IMR-90 (cell line): ENCODE data around the gene DOCK2. TPM values are rescaled to one million over a fixed set of nuclear protein-coding genes. Genes with fewer than 3 reads are reported as not detected.

Experiments
- ATAC-seq: fragments of 200-7000 bp; cut with Tn5 transposase; 2 replicates; pipeline ENCODE4 v1.9.1; 2020; ENCODE audit warnings: low read depth, mild to moderate bottlenecking, moderate library complexity
- BruUV-seq: library from RNA; stranded (reverse); fragments of 400-500 nt; replicated peaks from 2 replicates; lab custom pipeline; 2021; lab: Mats Ljungman, UMichigan
- CTCF ChIA-PET: fragments of 300-600 bp; formaldehyde crosslinking; extraction: SDS; loops from one replicate; lab custom pipeline; 2021; ENCODE audit warnings: antibody characterized with exemption; lab: Yijun Ruan, JAX
- POLR2A ChIA-PET: fragments of 300-600 bp; sonication (Branson Sonifier 250); formaldehyde crosslinking; loops from one replicate; lab custom pipeline; 2022; ENCODE audit warnings: antibody characterized with exemption; ENCODE audit not compliant: unreplicated experiment; lab: Charles Lee
- DNase-seq: peaks from one replicate; pipeline ENCODE4 v3.0.0; 2013
- H2AFZ ChIP-seq: replicated peaks from 2 replicates; pipeline ENCODE3; 2013; ENCODE audit warnings: low read length, mild to moderate bottlenecking; ENCODE audit not compliant: poor library complexity
- H2AK5ac ChIP-seq: 2 replicates; pipeline ENCODE4 v1.6.1; 2013; ENCODE audit warnings: low read depth, low read length, inconsistent platforms
- H2AK9ac ChIP-seq: replicated peaks from 2 replicates; pipeline ENCODE3; 2013; ENCODE audit warnings: mild to moderate bottlenecking, low read depth, low read length, moderate library complexity; ENCODE audit not compliant: poor library complexity
- H2BK120ac ChIP-seq: 2 replicates; pipeline ENCODE4 v1.6.1; 2013; ENCODE audit warnings: low read depth, low read length, inconsistent platforms
- H2BK15ac ChIP-seq: 3 replicates; pipeline ENCODE4 v1.6.1; 2013; ENCODE audit warnings: low read depth, low read length, inconsistent platforms
- H2BK20ac ChIP-seq: 2 replicates; pipeline ENCODE4 v1.6.1; 2013; ENCODE audit warnings: low read depth, mild to moderate bottlenecking, inconsistent platforms, low read length, moderate library complexity
- H2BK5ac ChIP-seq: 2 replicates; pipeline ENCODE4 v1.6.1; 2013; ENCODE audit warnings: mild to moderate bottlenecking, low read depth, low read length, inconsistent platforms; ENCODE audit not compliant: poor library complexity, severe bottlenecking
- H3K14ac ChIP-seq: replicated peaks from 2 replicates; pipeline ENCODE4 v1.6.1; 2013; ENCODE audit warnings: low read depth, low read length, inconsistent platforms
- H3K18ac ChIP-seq: 2 replicates; pipeline ENCODE4 v1.6.1; 2013; ENCODE audit warnings: low read depth, low read length, control low read depth
- H3K23ac ChIP-seq: 2 replicates; pipeline ENCODE4 v1.6.1; 2013; ENCODE audit warnings: low read depth, low read length, inconsistent platforms
- H3K27ac ChIP-seq: 2 replicates; pipeline ENCODE4 v1.5.1; 2013; ENCODE audit warnings: mild to moderate bottlenecking, control low read depth, low read length; ENCODE audit not compliant: insufficient read depth
- H3K27me3 ChIP-seq: 2 replicates; pipeline ENCODE4 v1.6.1; 2013; ENCODE audit warnings: low read length; ENCODE audit not compliant: control insufficient read depth, insufficient read depth
- H3K36me3 ChIP-seq: 2 replicates; pipeline ENCODE4 v1.6.1; 2013; ENCODE audit warnings: low read length, mixed read lengths; ENCODE audit not compliant: control insufficient read depth, insufficient read depth
- H3K4ac ChIP-seq: 2 replicates; pipeline ENCODE4 v1.6.1; 2013; ENCODE audit warnings: low read depth, low read length, inconsistent platforms
- H3K4me1 ChIP-seq: 2 replicates; pipeline ENCODE4 v1.6.1; 2013; ENCODE audit warnings: low read length, mixed read lengths; ENCODE audit not compliant: control insufficient read depth, insufficient read depth
- H3K4me2 ChIP-seq: 2 replicates; pipeline ENCODE4 v1.6.1; 2013; ENCODE audit warnings: low read depth, mild to moderate bottlenecking, control low read depth, low read length, moderate library complexity
- H3K4me3 ChIP-seq: 2 replicates; pipeline ENCODE4 v1.5.1; 2013; ENCODE audit warnings: low read depth, mild to moderate bottlenecking, control low read depth, low read length, moderate library complexity; ENCODE audit not compliant: insufficient read depth
- H3K56ac ChIP-seq: 2 replicates; pipeline ENCODE4 v1.6.1; 2013; ENCODE audit warnings: low read length, inconsistent platforms; ENCODE audit not compliant: insufficient read depth; ENCODE audit errors: extremely low read depth
- H3K79me1 ChIP-seq, 2 experiments: 2 replicates each; pipeline ENCODE4 v1.6.1; 2013; ENCODE audit warnings: low read length in 2 of 2, inconsistent platforms in 1 of 2, low read depth in 1 of 2
- H3K9ac ChIP-seq: 2 replicates; pipeline ENCODE4 v1.6.1; 2013; ENCODE audit warnings: low read depth, low read length, control low read depth
- H3K9me1 ChIP-seq: 2 replicates; pipeline ENCODE4 v1.6.1; 2013; ENCODE audit warnings: low read length, inconsistent platforms; ENCODE audit not compliant: insufficient read depth
- H3K9me3 ChIP-seq: 2 replicates; pipeline ENCODE4 v1.6.1; 2013; ENCODE audit warnings: low read length; ENCODE audit not compliant: control insufficient read depth, insufficient read depth
- H4K20me1 ChIP-seq: 2 replicates; pipeline ENCODE4 v1.6.1; 2013; ENCODE audit warnings: low read length, inconsistent platforms; ENCODE audit not compliant: insufficient read depth
- H4K5ac ChIP-seq: 2 replicates; pipeline ENCODE4 v1.6.1; 2013; ENCODE audit warnings: mild to moderate bottlenecking, low read depth, low read length, control low read depth
- H4K8ac ChIP-seq, 2 experiments: 2 replicates each; pipeline ENCODE4 v1.6.1; 2013; ENCODE audit warnings: low read depth in 2 of 2, low read length in 2 of 2, control low read depth in 1 of 2, inconsistent platforms in 1 of 2
- H4K91ac ChIP-seq: 2 replicates; pipeline ENCODE4 v1.6.1; 2013; ENCODE audit warnings: low read depth, low read length, inconsistent platforms; ENCODE audit not compliant: insufficient read depth
- BHLHE40 ChIP-seq: fragments of 150-350 bp; IDR thresholded peaks from 2 replicates; pipeline ENCODE4 v1.6.1; 2016; ENCODE audit warnings: mild to moderate bottlenecking, low read depth, low read length
- CHD1 ChIP-seq: IDR thresholded peaks from 2 replicates; pipeline ENCODE4 v1.6.1; 2012; ENCODE audit warnings: low read depth, low read length, improper control_type of control experiment
- CTCF ChIP-seq: conservative IDR thresholded peaks from 2 replicates; pipeline ENCODE4 v1.5.1; 2012; ENCODE audit warnings: mild to moderate bottlenecking, low read depth, low read length, improper control_type of control experiment
- FOS ChIP-seq: fragments of 150-350 bp; IDR thresholded peaks from 2 replicates; pipeline ENCODE4 v1.6.1; 2016; ENCODE audit warnings: low read depth, low read length
- MAFK ChIP-seq: IDR thresholded peaks from 2 replicates; pipeline ENCODE4 v1.6.1; 2012; ENCODE audit warnings: low read depth, low read length, improper control_type of control experiment
- MAZ ChIP-seq: IDR thresholded peaks from 2 replicates; pipeline ENCODE4 v1.6.1; 2012; ENCODE audit warnings: low read depth, mild to moderate bottlenecking, low read length, improper control_type of control experiment, moderate library complexity, borderline replicate concordance
- NFE2L2 ChIP-seq: fragments of 150-350 bp; IDR thresholded peaks from 2 replicates; pipeline ENCODE4 v1.6.1; 2016; ENCODE audit warnings: low read depth, mild to moderate bottlenecking, low read length
- POLR2A ChIP-seq: IDR thresholded peaks from 2 replicates; pipeline ENCODE4 v1.6.1; 2012; ENCODE audit warnings: mild to moderate bottlenecking, low read depth, low read length
- RAD21 ChIP-seq: IDR thresholded peaks from 2 replicates; pipeline ENCODE4 v1.6.1; 2012; ENCODE audit warnings: low read length, improper control_type of control experiment
- RCOR1 ChIP-seq: IDR thresholded peaks from 2 replicates; pipeline ENCODE4 v1.6.1; 2012; ENCODE audit warnings: mild to moderate bottlenecking, low read length, improper control_type of control experiment; ENCODE audit not compliant: insufficient replicate concordance
- RFX5 ChIP-seq: IDR thresholded peaks from 2 replicates; pipeline ENCODE4 v1.8.0; 2012; ENCODE audit warnings: low read depth, mild to moderate bottlenecking, low read length, moderate library complexity
- SMC3 ChIP-seq: fragments of 150-350 bp; IDR thresholded peaks from 2 replicates; pipeline ENCODE4 v1.6.1; 2016; ENCODE audit warnings: low read depth, mild to moderate bottlenecking, antibody characterized with exemption, low read length, moderate library complexity
- USF2 ChIP-seq: fragments of 150-350 bp; IDR thresholded peaks from 2 replicates; pipeline ENCODE4 v1.6.1; 2017; ENCODE audit warnings: mild to moderate bottlenecking, antibody characterized with exemption, low read length, low read depth
- WGBS, 2 experiments: methylation state at CpG; one replicate each; pipeline versions ENCODE4 v1.1.5 to v1.1.7; 2013; ENCODE audit warnings: missing lambda C conversion rate in 2 of 2; ENCODE audit not compliant: insufficient read length in 1 of 2; ENCODE audit errors: extremely low coverage in 2 of 2; 5-methylcytosine and 5-hydroxymethylcytosine counted together
- dilution Hi-C: fragments of 300-500 bp; cut with HindIII; formaldehyde crosslinking; loops from one replicate; pipeline ENCODE4 v1.14.3; 2018; ENCODE audit warnings: low sequenced_read_pairs; ENCODE audit not compliant: unreplicated experiment
- in situ Hi-C: fragments of 300-500 bp; cut with MboI; formaldehyde crosslinking; loops from 3 replicates; pipeline ENCODE4 v1.14.3; 2019; ENCODE audit warnings: low sequenced_read_pairs, inconsistent platforms, mixed read lengths
- intact Hi-C: fragments of 100-400 bp; cut with micrococcal nuclease; formaldehyde crosslinking; loops from 2 replicates; pipeline ENCODE4 v1.10.0; 2022
- polyA plus RNA-seq, 3 experiments: library from polyadenylated mRNA; depleted of rRNA; stranded (reverse); fragments of >200 nt; gene quantifications; 2 replicates each; pipeline ENCODE4 v1.2.3, GENCODE V29; 2012; ENCODE audit warnings: low replicate concordance in 1 of 3
- total RNA-seq: library from RNA; depleted of rRNA; stranded (reverse); fragments of >200 nt; gene quantifications from 2 replicates; pipeline ENCODE4 v1.2.3, GENCODE V29; 2012
- TF ChIP-seq, protein P1 (sequence below): fragments of 150-350 bp; IDR thresholded peaks from 2 replicates; pipeline ENCODE4 v1.6.1; 2016; ENCODE audit warnings: low read depth, mild to moderate bottlenecking, low read length, moderate library complexity, borderline replicate concordance

Gene DOCK2
- total and polyA plus RNA-seq, 2 of the 4 experiments (the other 2 are of a cell fraction) = 0.72 to 3.0 TPM

DNA sequence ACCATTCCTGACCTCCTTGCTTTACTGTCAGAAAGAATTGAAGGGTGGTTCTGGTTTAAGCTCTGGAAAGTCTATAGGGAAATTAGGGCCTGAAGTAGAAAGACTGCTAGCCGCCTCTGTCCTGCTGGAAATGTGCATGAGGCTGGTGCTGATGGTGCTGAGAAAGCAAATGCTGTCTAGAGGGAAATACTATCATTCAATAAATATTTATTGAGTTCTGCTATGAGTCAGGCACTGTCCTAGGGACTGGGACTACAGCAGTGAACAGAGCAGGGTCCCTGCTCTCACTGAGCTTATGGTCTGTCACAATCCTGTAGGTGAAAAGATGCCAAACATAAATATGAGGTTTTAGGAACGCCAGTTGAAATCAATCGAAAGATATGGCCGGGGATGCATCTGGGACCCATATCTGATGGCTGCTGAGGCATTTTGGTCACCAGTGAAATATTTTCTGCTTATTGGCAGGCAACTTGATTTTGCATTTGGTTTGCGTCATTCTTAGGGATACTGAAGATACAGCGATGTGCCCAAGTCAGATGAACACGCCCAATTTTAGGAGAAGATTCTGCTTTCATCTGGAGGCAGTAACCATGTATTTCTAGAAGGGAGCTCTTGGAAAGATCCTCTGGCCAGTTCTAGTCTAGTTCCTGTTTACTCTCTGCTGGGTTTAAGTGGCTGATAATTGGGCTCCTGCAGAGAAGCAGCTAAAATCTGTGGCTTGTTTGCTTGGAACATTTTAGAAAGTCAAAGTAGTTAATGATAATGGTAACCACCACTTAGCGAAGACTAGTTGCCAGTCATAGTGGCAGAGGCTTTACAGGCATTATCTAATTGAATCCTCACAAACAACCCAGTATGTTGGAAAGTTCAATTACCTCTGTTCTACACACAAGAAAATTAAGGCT, 269.9 kb downstream of the DOCK2 start:
- Histone ChIP-seq H2AK5ac (no peak overlapping the region), H3K9me3 (no peaks in the 10 kb centered on the region), H3K4me1 (no peaks in the 10 kb centered on the region), H3K36me3 (no peaks in the 10 kb centered on the region), H4K91ac (no peak overlapping the region), H3K9ac (no peak overlapping the region), H3K4me3 (no peak overlapping the region), H4K20me1 (no peaks in the 10 kb centered on the region), H3K9me1 (peaks cover 3% of the 10 kb centered on the region; the same call in 1 of the 2 replicates), H3K4ac (no peak overlapping the region), H2BK120ac (no peak overlapping the region), H3K56ac (no peak overlapping the region), H2AFZ (no peak overlapping the region), H4K8ac (no peak overlapping the region), H2AK9ac (no peak overlapping the region), H3K4me2 (no peak overlapping the region), H3K79me1 (peaks cover 13 to 23% of the 10 kb centered on the region in 2 experiments), H3K14ac (no peak overlapping the region), H3K18ac (no peak overlapping the region), H3K27ac (no peak overlapping the region), H2BK20ac (no peak overlapping the region), H2BK5ac (no peak overlapping the region), H3K23ac (no peak overlapping the region), H4K5ac (no peak overlapping the region), H2BK15ac (no peak overlapping the region), H3K27me3 (no peaks in the 10 kb centered on the region)
- dilution Hi-C loops (no loop called here), intact Hi-C loops (no loop called here), in situ Hi-C loops (no loop called here)
- TF ChIP-seq CTCF (no peak), RAD21 (no peak), MAZ (no peak), FOS (no peak), NFE2L2 (no peak), USF2 (no peak), SMC3 (no peak), POLR2A (no peak), RCOR1 (no peak), RFX5 (no peak), CHD1 (no peak), MAFK (no peak), BHLHE40 (no peak)
- TF ChIP-seq, protein P1, sequence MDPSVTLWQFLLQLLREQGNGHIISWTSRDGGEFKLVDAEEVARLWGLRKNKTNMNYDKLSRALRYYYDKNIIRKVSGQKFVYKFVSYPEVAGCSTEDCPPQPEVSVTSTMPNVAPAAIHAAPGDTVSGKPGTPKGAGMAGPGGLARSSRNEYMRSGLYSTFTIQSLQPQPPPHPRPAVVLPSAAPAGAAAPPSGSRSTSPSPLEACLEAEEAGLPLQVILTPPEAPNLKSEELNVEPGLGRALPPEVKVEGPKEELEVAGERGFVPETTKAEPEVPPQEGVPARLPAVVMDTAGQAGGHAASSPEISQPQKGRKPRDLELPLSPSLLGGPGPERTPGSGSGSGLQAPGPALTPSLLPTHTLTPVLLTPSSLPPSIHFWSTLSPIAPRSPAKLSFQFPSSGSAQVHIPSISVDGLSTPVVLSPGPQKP = no peak
- peak; percentile 22 for DNase-seq
- 87% methylated on average over 3 of the region's 8 CpGs; no CpG with 5 or more reads in 1 of the 2 experiments for WGBS, 2 experiments
- no TSS peak for BruUV-seq
- peak; percentile 82 for ATAC-seq
- CTCF ChIA-PET = interaction anchor here (0.6 to 2.7 kb wide), 3 partner anchors 10 to 110 kb away, joined by 3 to 8 read pairs (median 5); partner anchors contain the start of gene INSYN2B
- POLR2A ChIA-PET = interaction anchor here (0.6 kb wide), 2 partner anchors 9 to 372 kb away, joined by 3 to 4 read pairs; no protein-coding TSS in a partner anchor
